Measurements from ENCODE around the gene BMERB1. TPM values are rescaled to one million over a fixed set of nuclear protein-coding genes. Genes with fewer than 3 reads are reported as not detected.

BMERB1 gene
- polyA plus RNA-seq, 1 donor, result 11.1 TPM

DNA sequence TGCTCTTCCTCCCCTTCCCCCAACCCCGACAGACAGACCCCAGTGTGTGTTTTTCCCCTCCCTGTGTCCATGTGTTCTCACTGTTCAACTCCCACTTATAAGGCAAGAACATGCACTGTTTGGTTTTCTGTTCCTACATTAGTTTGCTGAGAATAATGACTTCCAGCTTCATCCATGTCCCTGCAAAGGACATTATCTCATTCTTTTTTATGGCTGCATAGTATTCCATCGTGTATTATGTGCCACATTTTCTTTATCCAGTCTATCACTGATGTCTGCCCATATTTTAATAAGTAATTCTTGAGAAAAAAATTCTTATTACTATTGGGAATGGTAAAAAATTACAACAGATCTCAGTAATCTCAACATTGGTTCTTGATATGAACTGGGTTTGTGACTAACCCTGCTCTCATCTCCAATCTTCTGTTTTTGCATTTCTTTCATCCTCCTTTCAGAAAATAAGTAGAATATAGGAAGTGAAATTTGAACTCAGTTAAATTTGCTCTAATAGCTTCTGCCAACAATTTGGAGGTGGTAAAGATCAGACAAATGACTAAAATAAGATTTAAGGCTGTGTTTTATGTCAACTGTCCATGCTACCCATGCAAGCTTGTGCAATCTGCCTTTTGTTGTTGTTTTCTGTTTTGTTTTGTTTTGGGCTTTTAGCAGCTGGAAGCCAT, 197.5 kb downstream of the BMERB1 start:
- Histone ChIP-seq H3K27me3 (ENCODE audit: control insufficient read depth, insufficient read depth, low read length) (no peaks in the 10 kb centered on the region), H3K4me1 (ENCODE audit: control insufficient read depth, insufficient read depth, low read length) (no peaks in the 10 kb centered on the region), H3K36me3 (ENCODE audit: control insufficient read depth, insufficient read depth, low read length) (peaks cover 57% of the 10 kb centered on the region), H3K27ac (ENCODE audit: low read length) (no peak overlapping the region), H3K4me3 (ENCODE audit: low read length) (no peak overlapping the region), H3K9me3 (ENCODE audit: control insufficient read depth, low read depth, low read length) (no peaks in the 10 kb centered on the region)
- no peak for DNase-seq
- 100% methylated on average over 1 of the region's 2 CpGs for WGBS (ENCODE audit: insufficient coverage, low lambda C conversion rate)

DNA sequence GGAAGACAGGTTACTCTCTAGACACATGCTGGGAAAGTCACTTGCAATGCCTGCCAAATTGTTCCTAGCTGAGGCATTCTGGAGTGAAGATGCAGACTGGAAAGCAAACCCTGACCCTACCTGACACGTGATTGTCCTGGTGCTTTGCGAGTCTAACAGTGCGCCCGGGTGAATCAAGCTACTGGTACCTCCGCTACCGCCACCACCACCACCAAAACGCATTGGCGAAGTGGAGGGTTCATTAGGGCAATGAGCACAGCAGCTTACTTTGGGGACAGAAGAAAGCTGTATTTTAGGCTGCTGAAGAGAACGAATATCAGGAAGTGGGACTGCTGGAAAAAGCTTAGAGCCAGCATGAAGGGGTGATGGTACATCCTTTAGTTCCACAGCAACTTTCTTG, 201.5 kb downstream of the BMERB1 start:
- Histone ChIP-seq H3K4me1 (ENCODE audit: control insufficient read depth, insufficient read depth, low read length) (no peaks in the 10 kb centered on the region), H3K27me3 (ENCODE audit: control insufficient read depth, insufficient read depth, low read length) (no peaks in the 10 kb centered on the region), H3K9me3 (ENCODE audit: control insufficient read depth, low read depth, low read length) (no peaks in the 10 kb centered on the region), H3K27ac (ENCODE audit: low read length) (no peak overlapping the region), H3K4me3 (ENCODE audit: low read length) (no peak overlapping the region), H3K36me3 (ENCODE audit: control insufficient read depth, insufficient read depth, low read length) (peaks cover 66% of the 10 kb centered on the region)
- no CpG with 5 or more reads among the region's 9 CpGs for WGBS (ENCODE audit: insufficient coverage, low lambda C conversion rate)
- no peak for DNase-seq

DNA sequence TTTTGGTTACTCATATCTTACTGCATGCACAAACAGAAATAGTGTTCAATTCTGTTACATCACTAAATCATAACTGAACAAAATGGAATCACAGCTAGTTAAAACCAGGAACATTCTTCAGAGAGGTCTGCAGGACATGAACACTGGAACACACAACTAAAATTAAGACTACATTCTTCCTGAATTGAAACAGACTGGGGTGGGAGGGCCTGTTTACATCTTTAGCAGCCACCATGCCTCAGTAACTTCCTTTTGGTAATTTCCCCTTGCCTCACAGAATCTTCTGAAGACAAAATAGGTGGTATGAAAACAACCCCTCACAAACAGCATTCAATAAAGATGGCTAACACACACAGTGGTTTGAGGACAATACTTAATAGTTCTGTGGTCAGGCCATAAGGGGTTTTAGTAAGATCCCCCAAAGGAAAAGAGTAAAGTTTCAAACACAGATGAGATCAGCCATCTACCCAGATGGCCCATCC, 202.0 kb downstream of the BMERB1 start:
- Histone ChIP-seq H3K36me3 (ENCODE audit: control insufficient read depth, insufficient read depth, low read length) (peaks cover 63% of the 10 kb centered on the region), H3K27me3 (ENCODE audit: control insufficient read depth, insufficient read depth, low read length) (no peaks in the 10 kb centered on the region), H3K27ac (ENCODE audit: low read length) (no peak overlapping the region), H3K4me1 (ENCODE audit: control insufficient read depth, insufficient read depth, low read length) (peaks cover 2% of the 10 kb centered on the region), H3K9me3 (ENCODE audit: control insufficient read depth, low read depth, low read length) (no peaks in the 10 kb centered on the region), H3K4me3 (ENCODE audit: low read length) (no peak overlapping the region)
- DNase-seq, result no peak

Other genes starting within 250 kb of the BMERB1 start
- 19.6 TPM for gene NPIPA5, start 56.3 kb upstream of the BMERB1 start, polyA plus RNA-seq
- 3.2 TPM for gene MPV17L, start 38.8 kb upstream of the BMERB1 start, polyA plus RNA-seq
- 41.6 TPM for gene MARF1, start 208.6 kb downstream of the BMERB1 start, polyA plus RNA-seq
- gene NDE1, start 215.7 kb downstream of the BMERB1 start, polyA plus RNA-seq, result 25.9 TPM